Measurements from ENCODE around the gene GRM6.

Gene GRM6

DNA sequence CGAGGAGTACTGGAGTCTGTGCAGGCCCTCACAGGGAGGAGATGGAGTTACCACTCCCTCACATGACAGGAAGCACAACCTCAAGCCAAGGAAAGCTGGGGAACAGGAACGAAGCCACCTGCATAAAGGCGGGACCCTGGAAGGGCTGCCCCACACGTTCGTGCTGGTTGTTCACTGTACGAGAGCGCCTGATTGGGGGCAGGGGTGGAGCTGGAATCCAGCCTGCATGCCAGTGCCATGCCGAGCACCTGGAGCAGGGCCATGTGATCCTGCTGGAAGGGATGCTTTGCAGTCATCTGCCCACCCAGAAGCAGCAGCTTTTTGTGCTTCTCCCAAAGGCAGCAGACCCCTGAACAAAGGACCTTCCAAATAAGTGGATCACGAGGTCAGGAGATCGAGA lies 11.4 kb downstream of the GRM6 start:
- DNase-seq: no peak

DNA sequence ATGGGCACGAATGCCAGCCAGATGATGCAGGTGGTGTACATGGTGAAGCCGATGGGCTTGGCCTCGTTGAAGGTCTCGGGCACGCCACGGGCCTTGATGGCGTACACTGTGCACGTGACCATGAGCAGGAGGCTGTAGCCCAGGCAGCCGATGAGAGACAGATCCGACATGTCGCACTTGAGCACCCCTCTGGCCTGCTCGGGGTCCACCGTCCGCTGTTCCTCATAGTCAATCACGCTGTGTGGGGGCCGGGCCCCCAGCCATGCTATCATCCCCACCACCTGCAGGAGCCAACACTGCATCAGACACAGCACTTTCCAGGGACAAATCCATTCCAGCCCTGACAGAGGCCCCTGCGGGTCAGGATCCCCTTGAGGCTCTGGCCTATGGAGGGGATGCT lies 12.2 kb downstream of the GRM6 start:
- DNase-seq: no peak

DNA sequence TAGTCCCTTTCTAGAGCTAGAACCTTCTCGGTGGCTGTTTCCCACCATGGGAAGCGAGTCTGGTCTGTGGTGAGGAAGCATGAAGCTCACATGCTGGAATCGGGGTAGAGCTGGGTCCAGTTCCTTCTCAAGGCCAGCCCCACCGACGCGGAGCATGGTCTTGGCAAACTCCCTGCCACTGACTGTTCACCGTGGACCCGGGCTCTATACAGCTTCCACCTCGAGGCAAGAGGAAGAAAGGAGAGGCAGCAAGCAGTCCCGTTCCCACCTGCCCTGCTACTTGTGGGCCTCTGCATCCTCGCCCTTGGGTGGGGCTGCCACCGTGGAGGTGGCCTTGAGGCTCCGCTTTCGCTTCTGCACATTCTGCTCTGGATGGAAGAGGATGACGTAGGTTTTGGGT lies 13.7 kb downstream of the GRM6 start:
- no peak for DNase-seq

GRCh38 chr5:178965465-178966055 lies 29.6 kb downstream of the GRM6 start:
- no peak for DNase-seq

DNA sequence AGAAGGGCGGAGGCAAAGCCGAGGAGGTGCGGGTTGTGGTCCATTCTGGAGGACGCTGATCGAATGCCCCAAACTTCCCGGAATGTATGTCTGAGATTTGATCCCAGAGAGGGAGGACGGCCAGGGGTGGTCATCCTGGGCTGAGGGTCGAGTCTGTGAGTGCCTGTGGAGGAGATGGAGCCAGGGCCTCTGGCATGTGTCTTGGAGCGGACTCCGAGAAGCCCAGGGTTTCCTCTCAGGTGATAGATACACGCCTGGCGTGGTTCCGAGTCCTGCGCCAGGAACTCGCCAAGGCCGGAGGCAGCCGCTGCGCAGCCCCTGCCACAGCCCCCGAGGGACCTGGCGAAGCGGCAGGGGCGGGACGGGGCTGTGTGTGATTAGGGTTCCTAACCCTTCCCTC lies 53.8 kb downstream of the GRM6 start:
- no peak for DNase-seq

GRCh38 chr5:178940569-178941360 lies 54.4 kb downstream of the GRM6 start, which contains the start of gene ZNF454:
TSS of gene ZNF454 (plus strand) at chr5:178941198. CDS start at chr5:178942792, 1,594 bp downstream.
- peak; percentile 96 for DNase-seq

- no peak for DNase-seq
Observed at GRCh38 chr5:178931846-178932760, 63.0 kb downstream of the GRM6 start.

Data from right forelimb (tissue), 1 donor.